Measurements from ENCODE around the gene PODN.

PODN gene

GRCh38 chr1:53057127-53057526 lies 4.9 kb upstream of the PODN start:
- TF ChIP-seq BHLHE40 (IDR thresholded peaks at IDR 0.05; ENCODE audit: borderline replicate concordance) (no peak), NFRKB (IDR thresholded peaks at IDR 0.05) (no peak), L3MBTL2 (conservative IDR thresholded peaks at IDR 0.05) (no peak), PKNOX1 (IDR thresholded peaks at IDR 0.05) (no peak), ZNF384 (IDR thresholded peaks at IDR 0.05) (no peak), FOXK2 (IDR thresholded peaks at IDR 0.05) (no peak), FOXM1 (IDR thresholded peaks at IDR 0.05; ENCODE audit: borderline replicate concordance) (no peak), SP1 (IDR thresholded peaks at IDR 0.05) (no peak), ARNT (IDR thresholded peaks at IDR 0.05) (no peak), HDGF (IDR thresholded peaks at IDR 0.05; ENCODE audit: borderline replicate concordance) (no peak), TARDBP (IDR thresholded peaks at IDR 0.05) (no peak), FOXA1 (IDR thresholded peaks at IDR 0.05) (no peak), SUZ12 (IDR thresholded peaks at IDR 0.05) (no peak), LEF1 (IDR thresholded peaks at IDR 0.05; ENCODE audit: borderline replicate concordance) (no peak), ELF4 (IDR thresholded peaks at IDR 0.05) (no peak), CTBP1 (IDR thresholded peaks at IDR 0.05; ENCODE audit: borderline replicate concordance) (no peak)
- CTCF ChIA-PET: interaction anchor here (0.6 to 1.0 kb wide), 3 partner anchors 9 to 46 kb away, joined by 3 to 4 read pairs (median 3); no protein-coding TSS in a partner anchor
- POLR2A ChIA-PET: interaction anchor here (1.3 kb wide), 1 partner anchor 9 kb away, joined by 3 read pairs; no protein-coding TSS in a partner anchor
- DNase-seq (ENCODE audit: extremely low spot score): no peak

- ChIA-PET POLR2A (interaction anchor here (0.6 to 1.2 kb wide), 2 partner anchors 12 to 81 kb away, joined by 3 read pairs; no protein-coding TSS in a partner anchor), CTCF (no interaction called here)
- no peak for DNase-seq (ENCODE audit: extremely low spot score)
- TF ChIP-seq HDGF (IDR thresholded peaks at IDR 0.05; ENCODE audit: borderline replicate concordance) (no peak), SP1 (IDR thresholded peaks at IDR 0.05) (no peak), L3MBTL2 (conservative IDR thresholded peaks at IDR 0.05) (no peak), FOXA1 (IDR thresholded peaks at IDR 0.05) (no peak), ARNT (IDR thresholded peaks at IDR 0.05) (no peak), PKNOX1 (IDR thresholded peaks at IDR 0.05) (no peak), CTBP1 (IDR thresholded peaks at IDR 0.05; ENCODE audit: borderline replicate concordance) (no peak), SUZ12 (IDR thresholded peaks at IDR 0.05) (no peak), LEF1 (IDR thresholded peaks at IDR 0.05; ENCODE audit: borderline replicate concordance) (no peak), NFRKB (IDR thresholded peaks at IDR 0.05) (no peak), ZNF384 (IDR thresholded peaks at IDR 0.05) (no peak), ELF4 (IDR thresholded peaks at IDR 0.05) (no peak), FOXM1 (IDR thresholded peaks at IDR 0.05; ENCODE audit: borderline replicate concordance) (no peak), TARDBP (IDR thresholded peaks at IDR 0.05) (no peak), BHLHE40 (IDR thresholded peaks at IDR 0.05; ENCODE audit: borderline replicate concordance) (no peak), FOXK2 (IDR thresholded peaks at IDR 0.05) (no peak)
These were observed 1.4 kb upstream of the PODN start for GRCh38 chr1:53060579-53060978.

GRCh38 chr1:53061123-53061858 lies 722 bp upstream of the PODN start:
- no peak for DNase-seq (ENCODE audit: extremely low spot score)
- ChIA-PET CTCF (no interaction called here), POLR2A (no interaction called here)
- no peak for TF ChIP-seq NFRKB (IDR thresholded peaks at IDR 0.05)

- ChIA-PET CTCF (no interaction called here), POLR2A (no interaction called here)
- TF ChIP-seq SUZ12 (IDR thresholded peaks at IDR 0.05) (no peak), SP1 (IDR thresholded peaks at IDR 0.05) (no peak), HDGF (IDR thresholded peaks at IDR 0.05; ENCODE audit: borderline replicate concordance) (no peak), TARDBP (IDR thresholded peaks at IDR 0.05) (no peak), ELF4 (IDR thresholded peaks at IDR 0.05) (no peak), BHLHE40 (IDR thresholded peaks at IDR 0.05; ENCODE audit: borderline replicate concordance) (no peak), ARNT (IDR thresholded peaks at IDR 0.05) (no peak), FOXA1 (IDR thresholded peaks at IDR 0.05) (no peak), L3MBTL2 (conservative IDR thresholded peaks at IDR 0.05) (no peak), FOXK2 (IDR thresholded peaks at IDR 0.05) (no peak), PKNOX1 (IDR thresholded peaks at IDR 0.05) (no peak), CTBP1 (IDR thresholded peaks at IDR 0.05; ENCODE audit: borderline replicate concordance) (no peak), LEF1 (IDR thresholded peaks at IDR 0.05; ENCODE audit: borderline replicate concordance) (no peak), NFRKB (IDR thresholded peaks at IDR 0.05) (no peak), ZNF384 (IDR thresholded peaks at IDR 0.05) (no peak), FOXM1 (IDR thresholded peaks at IDR 0.05; ENCODE audit: borderline replicate concordance) (no peak)
- no peak for DNase-seq (ENCODE audit: extremely low spot score)
These were observed 937 bp downstream of the PODN start for GRCh38 chr1:53062708-53063591.

GRCh38 chr1:53063744-53064515 lies 1.9 kb downstream of the PODN start:
- DNase-seq (ENCODE audit: extremely low spot score): no peak
- TF ChIP-seq HDGF (IDR thresholded peaks at IDR 0.05; ENCODE audit: borderline replicate concordance) (no peak), FOXK2 (IDR thresholded peaks at IDR 0.05) (no peak), LEF1 (IDR thresholded peaks at IDR 0.05; ENCODE audit: borderline replicate concordance) (no peak), ELF4 (IDR thresholded peaks at IDR 0.05) (no peak), ZNF384 (IDR thresholded peaks at IDR 0.05) (no peak), BHLHE40 (IDR thresholded peaks at IDR 0.05; ENCODE audit: borderline replicate concordance) (no peak), ARNT (IDR thresholded peaks at IDR 0.05) (no peak), NFRKB (IDR thresholded peaks at IDR 0.05) (no peak), L3MBTL2 (conservative IDR thresholded peaks at IDR 0.05) (no peak), SUZ12 (IDR thresholded peaks at IDR 0.05) (no peak)
- POLR2A ChIA-PET: no interaction called here
- CTCF ChIA-PET: no interaction called here
